Measurements from ENCODE around the gene PPP1R3C. TPM values are rescaled to one million over a fixed set of nuclear protein-coding genes. Genes with fewer than 3 reads are reported as not detected.

PPP1R3C gene
- total and polyA plus RNA-seq, 11 donors = 35.4 to 270 (median 140) TPM

GRCh38 chr10:91597197-91597881, 35.5 kb downstream of the PPP1R3C start:
- Histone ChIP-seq H3K9me3 (no peaks in the 10 kb centered on the region), H3K4me1 (peaks cover 0 to 54% (median 28%) of the 10 kb centered on the region in 12 donors), H3K36me3 (no peaks in the 10 kb centered on the region), H3K27me3 (no peaks in the 10 kb centered on the region), H3K27ac (peak overlapping the region in 10 of 12 donors; percentile 2 to 75 (median 47)), H3K4me3 (no peak overlapping the region)
- peak; percentile 21 to 64 (median 35) for ATAC-seq
- DNase-seq = no peak
- TF ChIP-seq POLR2A (IDR thresholded peaks at IDR 0.05) = no peak
- no peak for TF ChIP-seq CTCF (IDR thresholded peaks at IDR 0.05)
- 13 to 39% (median 33%) methylated on average over 6 to 7 of the region's 7 CpGs for WGBS, 4 donors
- intact Hi-C loops (cut with DNase I) = loop anchor here in 1 of 10 donors (5.0 kb wide), 1 partner anchor 35 kb away; the partner anchor contains the start of gene PPP1R3C

GRCh38 chr10:91596825-91597196, 36.1 kb downstream of the PPP1R3C start:
- H3K36me3 ChIP-seq = no peaks in the 10 kb centered on the region
- H3K27ac ChIP-seq = peak overlapping the region in 10 of 12 donors; percentile 2 to 75 (median 47)
- no peak for DNase-seq
- H3K4me3 ChIP-seq = no peak overlapping the region
- H3K4me1 ChIP-seq = peaks cover 0 to 55% (median 33%) of the 10 kb centered on the region in 12 donors
- intact Hi-C loops (cut with DNase I) = loop anchor here in 1 of 10 donors (5.0 kb wide), 1 partner anchor 35 kb away; the partner anchor contains the start of gene PPP1R3C
- peak in 1 of 4 donors; percentile 26 for ATAC-seq
- no peak for TF ChIP-seq POLR2A (IDR thresholded peaks at IDR 0.05)
- TF ChIP-seq CTCF (IDR thresholded peaks at IDR 0.05) = no peak
- no peaks in the 10 kb centered on the region for H3K9me3 ChIP-seq
- H3K27me3 ChIP-seq = no peaks in the 10 kb centered on the region
- 38 to 49% (median 43%) methylated on average over 1 of the region's 1 CpG for WGBS, 4 donors

GRCh38 chr10:91593834-91594233, 39.0 kb downstream of the PPP1R3C start:
- H3K27me3 ChIP-seq = no peaks in the 10 kb centered on the region
- TF ChIP-seq CTCF (IDR thresholded peaks at IDR 0.05) (no peak), POLR2A (IDR thresholded peaks at IDR 0.05) (no peak)
- H3K4me1 ChIP-seq = peaks cover 0 to 85% (median 61%) of the 10 kb centered on the region in 12 donors
- intact Hi-C loops (cut with DNase I) = loop anchor here in 4 of 10 donors (5.0 kb wide), 2 partner anchors 33 to 38 kb away; partner anchors contain the start of gene PPP1R3C (in 3 of the 4)
- DNase-seq = no peak
- WGBS, 4 donors = 85 to 89% (median 87%) methylated on average over 2 of the region's 2 CpGs
- ATAC-seq = no peak
- no peak overlapping the region for H3K4me3 ChIP-seq
- peak overlapping the region in 7 of 12 donors; percentile 11 to 96 (median 92) for H3K27ac ChIP-seq
- no peaks in the 10 kb centered on the region for H3K9me3 ChIP-seq
- no peaks in the 10 kb centered on the region for H3K36me3 ChIP-seq

- 70 to 79% (median 77%) methylated on average over 8 of the region's 8 CpGs for WGBS, 4 donors
- ATAC-seq (no peak), DNase-seq (no peak)
- no peaks in the 10 kb centered on the region for H3K36me3 ChIP-seq
- intact Hi-C loops (cut with DNase I) = loop anchor here in 4 of 10 donors (5.0 kb wide), 2 partner anchors 34 to 39 kb away; partner anchors contain the start of gene PPP1R3C (in 3 of the 4)
- no peak overlapping the region for H3K4me3 ChIP-seq
- TF ChIP-seq CTCF (IDR thresholded peaks at IDR 0.05) = no peak
- TF ChIP-seq POLR2A (IDR thresholded peaks at IDR 0.05) = no peak
- H3K9me3 ChIP-seq = no peaks in the 10 kb centered on the region
- no peaks in the 10 kb centered on the region for H3K27me3 ChIP-seq
- peak overlapping the region in 8 of 12 donors; percentile 11 to 96 (median 92) for H3K27ac ChIP-seq
- H3K4me1 ChIP-seq = peaks cover 0 to 85% (median 65%) of the 10 kb centered on the region in 12 donors
These were observed 39.5 kb downstream of the PPP1R3C start for GRCh38 chr10:91593366-91593765.
